GM15510 (cell line): ENCODE results near the gene PALS1.
A peak's percentile ranks its signal among the peaks of the same experiment; 100 is the strongest.

Experiments
- POLR2A ChIP-seq: IDR thresholded peaks from 3 replicates; pipeline ENCODE4 v1.6.1; 2011; ENCODE audit warnings: borderline replicate concordance; ENCODE audit not compliant: insufficient read length; ENCODE audit errors: extremely low read depth

The PALS1 gene

DNA sequence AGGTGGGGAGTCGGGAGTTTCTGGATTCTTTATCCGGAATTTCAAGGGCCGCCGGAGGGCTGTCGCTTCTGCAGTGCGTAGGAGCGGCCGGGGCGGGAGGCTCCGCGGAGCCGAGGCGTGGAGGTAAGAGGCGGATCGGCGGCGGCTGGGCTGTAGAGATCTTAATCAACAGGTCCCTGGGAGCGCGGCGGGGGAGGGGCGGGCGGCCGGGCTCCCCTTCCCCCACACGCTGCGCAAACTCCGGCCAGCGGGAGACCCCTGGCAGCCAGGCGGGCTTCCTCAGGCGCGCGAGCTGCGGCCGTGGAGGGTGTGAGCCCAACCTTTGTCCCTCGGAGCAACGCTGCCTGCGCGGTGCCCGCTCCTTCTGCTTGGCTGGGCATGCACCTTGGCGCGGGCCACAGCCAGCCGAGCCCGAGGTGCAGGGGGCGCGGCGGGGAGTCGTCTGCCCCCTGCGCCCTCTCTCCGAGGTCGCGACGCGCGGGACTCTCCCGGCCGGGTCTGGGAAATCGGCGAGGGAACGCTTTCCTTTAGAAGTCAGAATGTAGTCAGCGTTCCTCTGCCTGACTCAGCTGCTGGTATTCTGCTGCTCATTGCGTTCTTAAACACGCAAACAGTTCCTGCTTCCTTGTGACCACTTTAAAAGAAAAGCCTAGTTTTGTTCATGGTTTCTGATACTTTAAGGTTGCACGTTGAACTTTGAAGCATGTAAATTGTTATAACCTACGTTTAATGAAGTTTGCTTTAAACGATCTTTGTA, at the start of gene PALS1:
Gene PALS1, plus strand, starts transcription at position 25 of the 757 bp plus-strand sequence. CDS start 37,736 bp downstream, outside the sequence.
- peak; percentile 8 for TF ChIP-seq POLR2A

DNA sequence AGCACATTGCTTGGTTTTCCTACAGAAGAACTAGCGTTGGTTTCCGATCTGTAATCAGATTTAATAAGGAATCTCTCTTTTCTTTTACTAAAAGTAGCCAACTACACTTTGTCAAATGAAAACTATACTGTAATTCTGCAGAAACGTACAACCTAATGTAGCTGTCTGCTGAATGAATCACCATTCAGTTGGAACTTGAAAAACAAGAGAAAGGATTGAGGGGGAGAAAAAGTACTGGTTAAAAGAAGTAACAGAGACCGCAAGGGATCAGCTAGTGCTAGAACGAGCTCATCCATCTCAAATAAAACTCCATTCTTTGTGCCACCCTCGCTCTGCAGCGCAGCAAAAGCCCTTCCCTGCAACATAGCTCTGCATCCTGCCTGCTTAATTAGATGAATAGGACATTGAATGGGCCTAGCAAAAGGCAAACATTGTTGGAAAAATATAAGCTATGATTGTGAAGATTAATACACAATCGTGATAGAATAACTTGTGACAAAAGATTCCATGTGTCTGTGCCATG, 49.4 kb upstream of the PALS1 start:
- no peak for TF ChIP-seq POLR2A

DNA sequence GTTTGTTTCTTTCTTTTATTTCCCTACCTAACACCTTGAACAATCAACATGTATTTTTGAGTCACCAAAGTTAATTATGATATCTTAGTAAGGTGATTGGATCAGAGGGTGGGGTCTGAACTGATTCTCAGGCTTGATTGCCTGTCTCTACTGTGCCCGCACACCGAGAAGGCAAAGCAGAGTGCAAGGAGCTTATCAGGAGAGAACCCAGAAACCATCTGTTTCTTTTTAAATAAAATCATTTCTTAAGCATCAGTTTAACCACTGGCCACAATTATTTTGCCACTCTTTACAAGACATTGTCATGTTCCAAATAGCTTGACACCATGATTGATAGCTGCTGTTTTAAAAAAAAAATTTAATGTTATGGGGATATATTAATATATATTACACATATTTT, 48.9 kb upstream of the PALS1 start:
- no peak for TF ChIP-seq POLR2A

DNA sequence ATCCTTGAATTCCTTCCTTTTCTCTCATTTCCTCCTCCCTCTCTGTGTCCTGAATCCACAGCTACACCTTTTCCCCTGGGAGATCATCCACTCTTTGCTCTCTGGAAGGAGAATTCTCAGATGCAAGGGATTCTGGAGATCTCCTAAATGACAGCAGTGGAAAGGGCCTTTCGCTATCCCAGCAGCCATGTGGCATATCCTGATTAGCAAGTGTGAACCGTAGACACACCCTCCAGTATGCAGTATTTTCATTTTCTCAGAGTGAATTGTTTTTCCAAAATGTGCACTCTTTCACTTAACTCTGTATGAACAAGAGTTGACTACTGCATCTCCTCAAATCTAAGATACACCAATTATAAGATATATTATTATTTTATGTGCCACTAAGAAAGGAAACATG, 46.0 kb upstream of the PALS1 start:
- no peak for TF ChIP-seq POLR2A

DNA sequence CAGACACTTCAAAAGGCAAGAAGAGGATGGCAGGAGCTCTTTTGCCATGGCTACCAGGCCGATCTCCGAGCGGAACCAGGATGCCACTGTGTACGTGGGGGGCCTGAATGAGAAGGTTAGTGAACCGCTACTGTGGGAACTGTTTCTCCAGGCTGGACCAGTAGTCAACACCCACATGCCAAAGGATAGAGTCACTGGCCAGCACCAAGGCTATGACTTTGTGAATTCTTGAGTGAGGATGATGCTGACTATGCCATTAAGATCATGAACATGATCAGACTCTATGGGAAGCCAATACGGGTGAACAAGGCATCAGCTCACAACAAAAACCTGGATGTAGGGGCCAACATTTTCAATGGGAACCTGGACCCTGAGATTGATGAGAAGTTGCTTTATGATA, 42.2 kb upstream of the PALS1 start:
- TF ChIP-seq POLR2A: no peak

DNA sequence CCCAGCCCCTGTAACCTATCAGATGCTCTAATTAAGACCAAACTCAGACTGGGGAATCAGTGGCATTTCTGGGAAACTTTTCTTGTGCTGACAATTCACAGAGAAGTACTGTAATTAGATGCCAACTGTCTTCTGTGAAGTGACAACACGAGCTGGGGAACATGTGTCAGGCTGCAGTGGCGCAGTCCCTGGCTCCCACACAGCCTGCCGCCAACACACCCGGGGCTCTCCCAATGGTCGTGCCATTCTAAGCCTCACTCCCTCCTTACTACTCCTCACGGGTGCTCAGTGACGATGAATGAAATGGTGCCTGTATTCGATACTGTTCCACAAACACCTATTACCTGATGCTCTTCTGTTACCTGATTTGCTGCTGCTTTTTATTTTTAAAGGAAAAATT, 33.4 kb upstream of the PALS1 start:
- TF ChIP-seq POLR2A: no peak

DNA sequence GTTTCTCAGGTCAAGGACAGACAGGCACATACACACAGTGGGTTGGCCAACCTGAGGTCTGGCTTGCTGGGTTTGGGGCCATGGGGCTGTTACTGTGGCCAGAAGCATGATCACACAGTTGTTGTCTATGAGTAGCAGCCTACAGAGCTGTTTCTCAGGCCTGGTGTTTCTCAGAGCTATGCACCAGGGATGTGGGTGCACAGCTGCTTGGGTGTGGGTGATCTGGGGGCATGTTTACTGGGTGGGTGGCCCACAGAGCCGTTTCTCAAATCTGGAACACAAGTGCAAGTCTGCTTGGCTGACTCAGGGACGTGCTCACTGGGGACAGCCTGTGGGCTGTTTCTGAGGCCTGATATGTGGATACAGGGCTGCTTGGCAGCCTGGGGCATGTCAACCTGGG, 23.1 kb upstream of the PALS1 start:
- no peak for TF ChIP-seq POLR2A

DNA sequence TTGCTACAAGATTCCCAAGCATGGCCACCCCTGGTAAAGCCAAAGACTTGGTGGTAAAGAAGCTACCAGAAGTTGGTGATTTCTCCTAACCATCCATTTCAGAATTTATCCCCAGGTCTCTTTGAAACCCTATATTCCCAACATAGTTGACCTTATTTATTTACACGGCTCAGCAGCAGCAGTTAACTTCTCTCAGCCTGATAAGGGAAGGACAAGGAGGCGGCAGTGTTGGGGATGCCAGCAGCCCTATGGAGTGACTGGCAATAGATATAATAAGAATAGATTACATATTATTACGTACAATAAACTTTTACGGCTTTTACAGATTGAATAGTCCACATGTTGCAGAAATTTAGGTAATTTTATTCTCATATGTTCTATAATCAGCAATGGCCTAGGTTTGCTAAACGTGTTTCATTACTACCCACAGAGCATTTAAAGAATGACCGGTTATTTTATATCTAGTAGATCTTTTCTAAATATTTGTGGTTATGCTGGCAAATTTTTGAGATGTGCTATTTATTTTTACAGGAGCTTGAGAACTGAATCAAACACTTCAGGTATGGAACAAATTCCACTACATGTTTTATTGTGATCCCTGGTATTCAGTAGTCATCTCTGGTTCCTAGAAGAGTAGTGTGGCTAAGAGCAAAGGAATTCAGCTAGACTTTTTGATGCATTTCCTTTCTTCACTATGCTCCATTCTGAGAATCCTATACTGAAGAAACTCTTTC, 19.8 kb upstream of the PALS1 start:
- TF ChIP-seq POLR2A: no peak

DNA sequence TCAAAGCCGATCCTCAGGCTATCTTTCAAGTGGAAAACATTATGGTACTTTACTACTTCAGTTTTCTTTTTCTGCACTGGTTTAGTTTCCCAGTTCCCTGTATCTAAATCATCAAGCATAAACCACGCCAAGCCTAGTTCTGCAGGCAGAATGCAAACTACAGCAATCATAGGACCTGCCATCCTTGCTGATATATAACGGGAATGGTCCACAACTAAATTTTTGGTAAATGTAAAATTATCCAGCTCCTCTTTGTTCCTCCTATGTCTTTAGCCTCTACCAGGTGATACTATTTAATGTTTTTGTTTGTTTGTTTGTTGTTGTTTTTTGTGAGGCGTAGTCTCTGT, 19.3 kb upstream of the PALS1 start:
- no peak for TF ChIP-seq POLR2A

DNA sequence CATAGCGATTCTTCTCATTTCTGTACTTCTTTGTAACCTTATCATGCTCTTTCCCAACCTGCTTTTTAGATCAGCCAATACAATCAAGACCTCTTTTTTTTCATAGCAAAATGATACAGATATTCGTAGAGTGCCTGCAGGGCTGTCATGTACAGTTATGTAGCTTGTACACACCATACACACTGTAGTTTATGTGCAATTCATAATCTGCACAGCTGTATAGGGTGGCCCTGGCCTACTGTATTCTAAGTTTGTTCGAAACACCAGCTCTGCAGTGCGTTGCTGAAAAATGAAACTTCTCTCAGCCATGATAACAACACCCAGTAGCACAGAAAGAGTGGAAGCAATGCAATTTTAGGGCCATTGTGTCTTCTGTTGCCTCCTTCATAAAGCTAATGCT, 15.7 kb upstream of the PALS1 start:
- TF ChIP-seq POLR2A: no peak

DNA sequence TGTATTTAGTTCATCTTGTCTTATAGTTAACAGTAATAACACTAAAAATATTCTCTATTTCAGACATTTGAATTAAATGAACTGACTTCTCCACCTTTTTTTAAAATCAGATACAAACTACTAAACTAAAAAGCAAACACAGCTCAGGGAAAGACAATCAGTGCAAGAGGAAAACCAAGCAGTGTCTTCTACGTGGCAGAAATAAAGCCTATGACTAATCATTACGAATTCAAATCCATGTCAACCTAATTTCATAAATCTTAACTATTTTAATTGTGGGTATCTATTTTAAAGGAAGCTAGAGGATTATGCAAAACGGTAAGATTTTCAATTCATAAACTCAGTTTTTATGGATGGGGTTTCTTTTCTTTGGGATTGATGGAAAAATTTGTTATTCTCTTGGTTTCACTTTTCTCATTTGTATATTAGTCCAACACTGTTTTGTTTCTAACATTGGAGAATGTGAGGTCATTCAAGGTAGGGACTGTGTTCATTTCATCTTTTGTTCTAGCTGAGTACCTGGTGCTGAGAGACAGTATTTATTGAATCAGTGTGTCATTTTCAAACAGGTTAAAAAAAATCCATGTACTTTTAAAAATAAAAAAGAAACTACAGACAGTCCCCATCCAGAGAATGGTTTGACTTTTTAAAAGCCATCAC, 12.8 kb upstream of the PALS1 start:
- no peak for TF ChIP-seq POLR2A

DNA sequence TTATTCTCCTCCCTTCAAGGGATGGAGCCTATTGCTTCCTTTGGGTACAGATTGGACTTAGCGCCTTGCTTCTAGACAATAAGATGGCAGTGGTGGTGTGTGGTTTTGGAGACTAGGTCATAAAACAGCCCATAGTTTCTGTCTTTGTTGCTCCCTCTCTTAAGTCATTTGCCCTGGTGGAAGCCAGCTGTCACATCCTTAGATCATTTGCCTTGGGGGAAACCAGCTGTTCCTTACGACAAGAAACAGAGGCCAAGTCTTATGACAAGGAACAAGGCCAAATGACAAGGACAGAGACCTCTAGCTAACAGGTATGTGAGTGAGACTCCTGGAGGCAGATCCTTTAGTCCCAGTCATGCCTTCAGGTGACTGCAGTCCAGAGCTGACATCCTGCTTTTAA, 9.2 kb upstream of the PALS1 start:
- TF ChIP-seq POLR2A: no peak

DNA sequence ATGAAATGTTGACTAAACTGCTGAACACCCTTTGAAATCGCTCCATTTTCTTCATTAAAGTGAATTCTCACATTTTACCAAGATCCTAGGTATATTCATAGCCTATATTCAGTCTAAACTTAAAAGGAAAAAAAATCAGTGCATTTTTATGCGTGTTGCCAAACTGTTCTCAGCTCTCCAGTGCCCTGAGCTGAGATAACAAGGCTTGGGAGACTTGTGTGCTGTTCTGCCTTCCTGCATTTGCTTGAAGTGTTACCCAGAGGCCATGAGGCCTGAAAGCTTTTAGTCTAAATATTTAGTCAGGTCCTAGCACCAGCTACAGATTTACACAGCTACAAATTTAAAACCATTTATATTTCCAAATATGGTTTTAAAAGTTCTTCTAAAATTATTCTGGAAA, 8.6 kb upstream of the PALS1 start:
- TF ChIP-seq POLR2A: no peak

DNA sequence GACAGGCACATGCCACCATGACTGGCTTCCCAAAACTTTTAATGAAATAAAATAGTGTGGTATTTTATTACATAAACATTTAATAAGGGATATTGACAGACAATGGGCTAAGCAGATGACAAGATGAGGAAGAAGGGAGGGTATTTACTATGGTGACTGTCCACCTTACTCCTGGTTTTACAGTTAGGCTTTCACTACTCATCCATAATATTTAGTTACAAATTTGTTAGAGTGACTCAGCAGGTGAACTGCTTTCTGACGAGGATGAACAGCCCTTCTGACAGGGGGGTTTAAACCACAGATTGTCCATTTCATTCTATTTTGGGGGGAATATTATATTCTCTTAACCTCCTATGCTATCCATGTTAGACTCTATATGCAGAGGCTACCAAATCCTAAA, 3.6 kb upstream of the PALS1 start:
- TF ChIP-seq POLR2A: no peak

DNA sequence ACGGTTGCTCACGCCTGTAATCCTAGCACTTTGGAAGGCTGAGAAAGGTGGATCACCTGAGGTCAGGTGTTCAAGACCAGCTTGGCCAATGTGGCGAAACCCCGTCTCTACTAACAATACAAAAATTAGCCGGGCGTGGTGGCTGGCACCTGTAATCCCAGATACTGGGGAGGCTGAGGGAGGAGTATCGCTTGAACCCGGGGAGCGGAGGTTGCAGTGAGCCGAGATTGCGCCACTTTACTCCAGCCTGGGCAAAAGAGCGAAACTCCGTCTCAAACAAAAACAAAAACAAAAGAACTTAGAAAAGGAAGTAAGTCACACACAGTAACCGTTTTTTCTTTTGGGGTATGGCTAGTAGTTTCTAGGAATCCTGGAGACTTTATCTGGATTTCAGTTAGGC, 1.7 kb upstream of the PALS1 start:
- no peak for TF ChIP-seq POLR2A
